Stromal cell of bone marrow (primary cell): Measurements from ENCODE around the gene MEF2C.

Source experiments
- DNase-seq: peaks from one replicate; pipeline ENCODE4 v3.0.0-alpha.2; 2012; ENCODE audit warnings: low read depth

MEF2C gene

DNA sequence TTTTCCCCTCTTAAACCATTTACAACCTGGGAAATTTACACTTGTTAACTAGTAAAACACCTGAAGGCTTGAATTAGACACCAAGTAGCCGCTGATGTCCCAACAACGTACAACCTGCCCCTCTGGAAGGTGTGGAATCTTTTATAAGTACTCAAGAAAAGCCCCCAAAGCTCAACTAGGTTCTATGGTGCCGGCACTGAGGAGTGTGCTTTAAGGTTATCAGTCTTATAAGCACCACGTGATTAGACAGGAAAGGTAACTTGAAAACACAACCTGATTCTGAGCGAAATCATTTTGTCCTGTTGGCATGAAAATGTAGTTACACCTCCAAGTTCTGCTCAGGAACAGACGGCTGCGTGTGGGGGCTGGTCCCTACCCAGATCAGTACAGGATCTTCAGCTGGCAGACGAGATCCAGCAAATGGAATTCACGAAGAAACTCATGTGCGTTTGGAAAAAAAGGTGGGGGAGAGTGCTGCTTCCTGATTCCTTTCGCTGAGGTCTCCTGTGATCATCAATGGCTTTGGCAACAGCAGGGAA, 195.5 kb downstream of the MEF2C start:
- DNase-seq = no peak

DNA sequence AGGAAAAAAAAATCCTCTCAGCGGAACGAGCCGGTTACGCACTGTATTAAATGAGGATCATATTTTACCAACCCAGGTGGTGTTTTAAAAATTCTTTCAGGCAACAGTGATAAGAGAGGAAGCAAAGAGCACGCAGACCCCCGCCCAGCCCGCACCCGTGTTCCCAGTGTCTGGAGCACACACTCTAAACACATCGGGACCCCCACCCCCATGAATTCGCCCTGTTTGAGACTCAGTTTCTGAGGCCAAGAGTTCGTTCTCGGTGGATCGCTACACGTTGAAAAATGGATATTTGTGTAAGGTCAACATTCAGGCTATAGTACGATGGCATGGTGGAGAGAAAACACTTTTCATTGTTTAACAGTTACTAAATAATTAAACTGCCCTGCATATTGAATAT, 196.3 kb downstream of the MEF2C start:
- no peak for DNase-seq

- DNase-seq = no peak
These were observed 197.1 kb downstream of the MEF2C start for GRCh38 chr5:88685591-88686541.

DNA sequence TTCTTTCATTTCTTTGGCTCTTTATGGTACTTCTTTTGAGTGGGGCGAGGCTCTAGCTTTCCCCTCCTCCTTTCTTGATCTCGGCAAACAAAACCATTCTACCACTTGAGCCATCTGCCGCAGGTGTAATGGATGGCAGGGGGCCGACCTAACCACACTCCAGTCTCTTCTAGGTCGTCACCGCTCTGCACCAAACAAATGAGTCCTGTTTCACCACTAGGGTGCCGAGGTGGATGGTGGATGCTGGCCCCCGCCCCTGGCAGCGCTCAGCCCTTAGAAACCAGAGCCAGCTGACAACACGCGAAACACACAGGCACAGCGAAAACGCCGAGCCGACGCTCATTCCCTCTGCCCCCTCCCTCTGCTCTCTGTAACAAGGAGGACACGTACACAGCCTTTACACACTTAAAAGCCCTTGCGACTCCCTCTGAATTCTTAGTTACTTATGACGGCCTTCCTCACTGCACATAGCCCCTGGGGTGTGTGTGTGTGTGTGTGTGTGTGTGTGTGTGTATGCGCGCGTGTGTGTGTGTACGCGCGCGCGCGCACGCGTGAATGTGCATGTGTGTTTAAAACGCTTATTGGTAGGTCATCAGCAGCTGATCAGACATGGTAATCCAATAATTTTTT, 199.4 kb downstream of the MEF2C start:
- DNase-seq = no peak

- no peak for DNase-seq
These were observed 200.1 kb downstream of the MEF2C start for GRCh38 chr5:88682881-88683361.

- no peak for DNase-seq
These were observed 200.9 kb downstream of the MEF2C start for GRCh38 chr5:88682131-88682530.

DNA sequence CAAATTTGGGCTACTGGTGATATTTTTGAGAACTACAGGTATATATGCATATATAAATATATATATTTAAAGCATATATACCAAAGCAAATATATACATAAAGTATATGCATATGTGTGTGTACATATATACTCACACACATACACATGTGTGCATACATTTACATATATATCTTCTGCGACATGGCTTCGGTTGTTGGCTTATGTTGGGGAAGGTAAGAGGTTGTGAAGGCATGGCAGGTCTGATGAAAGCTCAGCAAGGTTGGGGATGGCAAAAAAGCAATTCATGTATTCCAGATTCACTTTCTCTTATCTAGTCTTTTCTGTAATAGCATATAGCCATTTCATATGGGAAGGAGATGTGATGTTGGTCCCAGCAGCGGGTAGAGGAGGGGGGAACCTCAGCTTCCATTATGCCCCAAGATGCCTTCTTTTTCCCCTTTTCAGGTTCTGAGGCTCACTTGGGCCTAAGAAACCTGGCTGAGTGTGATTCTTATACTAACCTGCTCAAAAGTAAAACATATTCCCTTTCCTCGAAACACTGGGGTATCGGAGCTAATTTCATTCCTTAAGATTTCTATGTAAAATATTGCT, 201.7 kb downstream of the MEF2C start:
- no peak for DNase-seq

DNA sequence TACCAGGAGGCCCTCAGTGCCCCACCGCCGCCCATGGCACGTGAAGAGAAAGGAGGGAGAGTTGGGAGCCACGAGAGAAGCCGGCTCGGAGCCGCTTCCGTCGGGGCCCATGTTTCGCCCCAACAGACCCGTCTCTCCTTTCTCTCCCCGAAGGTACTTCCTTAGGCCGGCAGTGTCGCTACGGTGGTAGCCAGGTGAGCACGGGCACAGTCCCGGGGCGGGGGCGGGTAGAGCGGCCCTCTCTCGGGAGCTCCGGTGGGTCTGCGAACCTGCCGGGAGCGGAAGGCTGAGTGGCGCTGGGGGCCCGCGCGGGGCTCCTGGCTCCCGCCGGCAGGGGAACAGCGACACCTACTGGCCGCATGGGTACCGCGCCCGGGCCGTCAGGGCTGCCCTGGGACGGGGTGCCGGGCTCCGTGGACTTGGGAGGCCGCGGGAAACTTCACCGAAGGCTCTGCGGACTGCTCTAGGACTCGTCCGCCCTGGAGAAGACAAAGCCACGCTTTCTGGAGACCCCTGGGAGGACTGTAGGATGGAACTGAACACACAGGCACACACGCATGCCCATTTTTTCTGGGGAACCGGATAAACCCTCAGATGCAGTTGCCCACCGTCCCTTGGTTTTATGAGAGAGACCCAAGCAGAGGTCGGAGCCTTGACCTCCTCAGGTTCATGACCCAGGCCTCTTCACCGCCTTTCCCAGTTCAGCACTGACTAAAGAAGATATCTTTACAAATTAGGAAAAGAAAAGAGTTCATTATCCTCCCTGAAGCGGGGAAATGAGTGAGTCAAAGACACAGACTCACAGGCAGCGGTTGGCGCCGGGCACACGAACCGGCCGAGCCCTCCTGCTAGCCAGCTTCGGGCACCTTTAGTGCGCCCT, 202.5 kb downstream of the MEF2C start:
- DNase-seq = no peak

DNA sequence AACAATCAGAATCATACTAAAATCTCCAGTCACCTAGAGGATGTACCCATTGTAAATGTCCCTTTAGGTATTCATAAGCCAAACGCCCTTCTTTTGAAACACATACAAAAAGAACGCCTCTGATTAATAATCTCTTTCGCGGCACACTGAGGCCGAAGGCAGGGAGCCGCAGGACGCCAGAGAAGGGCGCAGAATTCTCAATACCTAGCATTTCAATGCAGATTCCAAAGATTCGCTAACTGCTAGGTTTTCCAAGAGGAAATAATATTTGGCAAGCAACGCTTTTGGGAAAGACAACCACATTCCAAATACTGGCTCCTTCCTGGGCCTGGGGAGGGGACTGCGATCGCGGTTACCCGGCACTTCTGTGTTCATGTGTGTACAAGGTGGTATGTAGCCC, 203.3 kb downstream of the MEF2C start:
- no peak for DNase-seq

DNA sequence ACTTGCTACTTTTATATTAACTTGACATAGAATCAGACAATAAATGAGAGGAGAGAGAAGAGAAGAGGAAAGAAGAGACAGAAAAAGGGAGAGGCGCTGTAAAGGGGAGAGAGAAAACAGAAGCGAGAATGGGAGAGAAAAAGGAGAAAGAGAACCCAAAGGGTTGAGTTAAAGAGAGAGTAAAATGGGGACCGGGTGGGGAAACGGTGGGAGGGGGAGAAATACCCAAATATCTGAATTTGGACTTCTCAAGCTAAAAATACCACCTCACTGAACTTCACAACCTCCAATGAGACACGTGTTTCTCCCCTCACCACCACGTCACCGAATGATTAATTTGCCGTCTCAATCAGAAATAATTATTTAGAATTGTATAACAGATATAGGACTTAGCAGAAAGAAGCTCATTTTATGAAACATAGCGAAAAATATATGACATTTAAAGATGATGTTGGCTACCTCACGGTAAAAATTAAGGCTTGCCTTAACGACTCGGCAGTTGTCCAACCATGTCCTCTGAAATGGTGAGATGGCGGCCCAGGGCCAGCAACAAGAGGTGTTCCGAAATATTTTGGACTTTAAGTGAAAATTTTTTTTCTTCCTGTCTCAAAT, 204.1 kb downstream of the MEF2C start:
- no peak for DNase-seq

DNA sequence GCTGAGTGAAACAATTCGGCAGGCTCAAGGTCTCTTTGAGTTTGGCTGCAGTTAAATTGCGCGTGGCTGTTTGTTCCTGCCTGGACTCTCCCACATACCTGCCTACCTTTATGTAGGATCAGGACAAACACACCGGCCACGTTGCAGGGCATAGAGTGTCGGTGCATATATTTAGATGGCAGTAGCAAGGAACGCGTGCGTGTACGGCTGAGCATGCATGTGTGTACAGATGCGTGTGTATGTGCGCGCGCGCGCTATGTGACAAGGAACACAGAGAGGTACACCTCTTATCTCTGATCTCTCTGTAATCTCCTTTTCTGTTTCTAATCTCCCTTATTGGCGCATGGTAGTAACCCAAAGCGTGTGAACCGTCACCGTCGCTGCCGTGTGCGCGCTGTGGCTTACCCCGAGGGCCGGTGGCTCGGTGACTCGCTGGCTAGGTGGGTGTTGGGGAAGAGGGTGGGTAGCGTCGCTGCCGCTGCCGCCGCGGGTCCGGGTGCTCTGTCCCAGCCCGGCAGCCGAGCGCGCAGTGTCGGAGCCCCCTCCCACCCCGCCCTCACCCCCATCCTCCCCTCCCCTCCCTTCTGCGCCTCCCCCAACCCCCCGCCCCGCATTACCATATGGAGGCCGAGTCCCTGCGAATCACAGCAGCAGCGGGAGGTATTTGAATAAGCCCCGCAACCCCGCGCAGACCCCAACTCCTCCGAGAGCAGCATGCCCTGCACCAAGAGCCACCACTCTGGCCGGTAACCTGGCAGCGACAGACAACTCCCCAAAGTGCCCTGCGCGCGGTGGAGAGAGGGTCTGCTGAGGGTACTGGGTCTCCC, 204.8 kb downstream of the MEF2C start:
- DNase-seq = no peak

DNA sequence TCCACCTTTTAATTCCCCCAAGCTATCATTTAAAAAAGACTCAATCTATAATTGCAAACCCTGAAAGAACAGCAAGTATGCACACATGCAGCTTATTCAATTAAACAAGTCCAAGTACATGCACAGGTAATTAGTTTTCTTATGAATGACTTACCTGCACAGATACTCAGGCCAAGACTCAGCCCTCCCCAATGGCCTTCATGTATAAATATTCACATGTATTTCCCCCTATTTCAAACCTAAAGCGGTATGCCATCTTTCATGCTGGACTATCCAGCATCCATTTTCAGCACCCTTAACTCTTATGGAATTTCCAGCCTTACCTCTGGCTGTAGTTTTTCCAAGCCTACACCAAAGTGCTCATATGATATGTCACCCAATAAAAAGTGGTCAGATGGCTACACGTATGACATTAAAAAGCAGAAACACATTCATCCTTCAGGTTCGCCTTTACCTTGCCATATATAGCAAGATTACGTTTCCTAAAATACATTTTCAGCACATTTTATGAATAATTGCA, 205.5 kb downstream of the MEF2C start:
- no peak for DNase-seq

- no peak for DNase-seq
These were observed 206.2 kb downstream of the MEF2C start for GRCh38 chr5:88676637-88677375.

DNA sequence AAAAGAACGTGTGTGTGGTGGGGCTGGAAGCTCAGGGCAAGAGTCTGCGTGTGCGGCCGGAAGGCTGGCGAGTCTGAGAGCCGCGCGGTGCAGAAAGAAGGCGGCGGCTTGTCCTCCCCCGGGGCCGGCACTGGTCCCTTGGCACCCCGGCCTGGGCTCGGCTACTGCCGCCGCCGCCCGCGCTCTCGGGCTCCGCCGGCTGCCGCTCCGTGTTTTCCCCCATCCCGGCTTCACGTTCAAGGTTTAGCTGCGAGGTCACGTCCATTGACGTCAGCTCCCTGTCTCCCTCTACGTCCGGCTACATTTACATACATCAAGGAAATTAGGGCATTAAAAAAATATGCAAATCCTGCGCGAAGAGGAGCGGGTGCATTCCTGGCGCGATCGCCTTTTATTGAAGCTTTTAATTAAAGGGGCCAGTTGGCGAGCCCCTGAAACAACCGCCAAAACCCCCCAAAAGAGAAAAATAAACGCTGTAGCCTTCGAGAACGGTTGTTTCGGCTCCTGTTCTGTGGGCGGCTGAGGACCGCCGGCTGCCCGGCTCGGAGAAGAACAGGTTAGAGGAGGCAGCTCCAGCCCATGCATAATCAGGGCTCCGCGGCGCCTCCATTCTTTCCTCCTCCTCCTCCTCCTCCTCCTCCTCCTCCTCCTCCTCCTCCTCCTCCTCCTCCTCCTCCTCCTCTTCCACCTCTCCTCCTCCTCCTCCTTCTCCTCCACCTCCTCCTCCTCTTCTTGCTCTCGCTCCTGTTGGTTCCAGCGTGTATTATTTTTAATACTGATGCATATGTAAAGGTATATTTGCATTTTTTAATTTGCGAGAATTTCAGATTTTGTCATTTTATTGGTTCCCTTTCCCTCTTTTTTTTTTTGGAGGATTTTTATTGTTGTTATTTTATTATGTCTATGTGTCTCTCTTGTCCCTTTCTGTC, 207.0 kb downstream of the MEF2C start:
- no peak for DNase-seq

GRCh38 chr5:88675168-88675707, 207.7 kb downstream of the MEF2C start:
- no peak for DNase-seq

- DNase-seq = no peak
These were observed 208.4 kb downstream of the MEF2C start for GRCh38 chr5:88674356-88675167.
